ENCODE results near the gene TFIP11.

DNA sequence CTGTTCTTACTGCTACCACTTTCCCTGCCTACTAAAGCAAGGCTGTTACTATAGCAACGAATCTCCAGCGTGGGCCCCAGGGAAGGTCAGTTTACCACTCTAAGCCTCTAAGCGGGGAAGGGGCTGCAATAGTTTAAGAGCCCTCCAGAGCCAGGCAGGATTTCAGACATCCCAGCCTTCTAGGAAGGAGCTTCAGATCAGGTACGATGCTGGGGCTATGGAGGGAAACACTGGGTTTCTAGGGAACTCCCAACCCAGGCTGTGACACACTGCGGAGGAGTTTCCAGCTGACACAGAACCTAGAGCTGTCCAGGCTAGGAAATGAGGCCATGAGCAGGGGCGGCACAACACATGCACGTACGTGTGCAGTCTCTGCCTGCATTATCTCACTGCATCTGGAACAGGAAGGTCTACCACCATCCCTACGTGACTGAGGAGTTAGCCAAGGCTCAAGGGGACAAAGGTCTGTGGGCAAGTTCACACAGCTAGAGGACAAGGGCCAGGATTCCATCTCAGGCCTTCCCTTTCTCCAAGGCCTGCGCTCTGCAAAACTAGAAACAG lies 49.1 kb downstream of the TFIP11 start:
- no peak for TF ChIP-seq JUN (IDR thresholded peaks at IDR 0.05; ENCODE audit: low read depth, low read length)
- no peak for TF ChIP-seq JUND (IDR thresholded peaks at IDR 0.05; ENCODE audit: low read length)
- TF ChIP-seq, protein P1, sequence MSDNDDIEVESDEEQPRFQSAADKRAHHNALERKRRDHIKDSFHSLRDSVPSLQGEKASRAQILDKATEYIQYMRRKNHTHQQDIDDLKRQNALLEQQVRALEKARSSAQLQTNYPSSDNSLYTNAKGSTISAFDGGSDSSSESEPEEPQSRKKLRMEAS (IDR thresholded peaks at IDR 0.05): no peak
- no peak for TF ChIP-seq BRCA1 (IDR thresholded peaks at IDR 0.05; ENCODE audit: low read depth, low read length)
- no peak for TF ChIP-seq EZH2 (IDR thresholded peaks at IDR 0.05; ENCODE audit: low read depth, low read length, severe bottlenecking)
- no peak for TF ChIP-seq SRF (IDR thresholded peaks at IDR 0.05; ENCODE audit: low read depth, low read length)
- TF ChIP-seq, protein P2, sequence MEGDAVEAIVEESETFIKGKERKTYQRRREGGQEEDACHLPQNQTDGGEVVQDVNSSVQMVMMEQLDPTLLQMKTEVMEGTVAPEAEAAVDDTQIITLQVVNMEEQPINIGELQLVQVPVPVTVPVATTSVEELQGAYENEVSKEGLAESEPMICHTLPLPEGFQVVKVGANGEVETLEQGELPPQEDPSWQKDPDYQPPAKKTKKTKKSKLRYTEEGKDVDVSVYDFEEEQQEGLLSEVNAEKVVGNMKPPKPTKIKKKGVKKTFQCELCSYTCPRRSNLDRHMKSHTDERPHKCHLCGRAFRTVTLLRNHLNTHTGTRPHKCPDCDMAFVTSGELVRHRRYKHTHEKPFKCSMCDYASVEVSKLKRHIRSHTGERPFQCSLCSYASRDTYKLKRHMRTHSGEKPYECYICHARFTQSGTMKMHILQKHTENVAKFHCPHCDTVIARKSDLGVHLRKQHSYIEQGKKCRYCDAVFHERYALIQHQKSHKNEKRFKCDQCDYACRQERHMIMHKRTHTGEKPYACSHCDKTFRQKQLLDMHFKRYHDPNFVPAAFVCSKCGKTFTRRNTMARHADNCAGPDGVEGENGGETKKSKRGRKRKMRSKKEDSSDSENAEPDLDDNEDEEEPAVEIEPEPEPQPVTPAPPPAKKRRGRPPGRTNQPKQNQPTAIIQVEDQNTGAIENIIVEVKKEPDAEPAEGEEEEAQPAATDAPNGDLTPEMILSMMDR (IDR thresholded peaks at IDR 0.05; ENCODE audit: control extremely low read depth in 1 of 3, insufficient read depth in 1 of 3, low read depth in 1 of 3, low read length in 3 of 3): no peak
- no peak for TF ChIP-seq CHD2 (IDR thresholded peaks at IDR 0.05; ENCODE audit: low read length)
- no peak for TF ChIP-seq POLR2AphosphoS5 (IDR thresholded peaks at IDR 0.05; ENCODE audit: low read depth, low read length)
- no peak for TF ChIP-seq CHD1 (IDR thresholded peaks at IDR 0.05; ENCODE audit: low read depth, low read length)
